Tibial nerve (tissue), 4 donors: ENCODE measurements around the gene POLR1H. TPM values are rescaled to one million over a fixed set of nuclear protein-coding genes. Genes with fewer than 3 reads are reported as not detected.
"Not testable (repeated sequence)": the region's sequence is repeated elsewhere in the genome, so short reads cannot be mapped to it uniquely, and the experiment has no call there.

ENCODE experiments used
- DNase-seq, 2 donors: peaks; one replicate each; pipeline ENCODE4 v3.0.0-alpha.2; 2019; ENCODE audit warnings: low spot score in 2 of 2
- H3K27ac ChIP-seq, 4 donors: fragments of 200-600 bp; sonication (generic) in 3 of 4; one replicate each; pipeline ENCODE4 v1.5.1; 2017 to 2019; ENCODE audit warnings: mild to moderate bottlenecking in 1 of 4
- H3K27me3 ChIP-seq, 2 donors: fragments of 200-600 bp; sonication (generic) in 1 of 2; one replicate each; pipeline versions ENCODE4 v1.5.1 to v1.6.0; 2017 to 2019
- H3K36me3 ChIP-seq, 3 donors: fragments of 200-600 bp; sonication (generic); one replicate each; pipeline ENCODE4 v1.5.1; 2018 to 2019
- H3K4me1 ChIP-seq, 4 donors: fragments of 200-600 bp; sonication (generic) in 3 of 4; one replicate each; pipeline ENCODE4 v1.5.1; 2017 to 2019
- H3K4me3 ChIP-seq, 4 donors: fragments of 200-600 bp; sonication (generic) in 3 of 4; one replicate each; pipeline ENCODE4 v1.5.1; 2017 to 2019; ENCODE audit warnings: mild to moderate bottlenecking in 1 of 4, moderate library complexity in 1 of 4
- H3K9me3 ChIP-seq, 4 donors: fragments of 200-600 bp; sonication (generic) in 3 of 4; one replicate each; pipeline ENCODE4 v1.5.1; 2017 to 2019
- EP300 ChIP-seq, 2 donors: sonication (generic); formaldehyde crosslinking; IDR thresholded peaks; one replicate each; pipeline ENCODE4 v1.6.1; 2017; ENCODE audit warnings: antibody characterized with exemption in 2 of 2, mild to moderate bottlenecking in 1 of 2
- POLR2A ChIP-seq, 2 donors: fragments of 450-650 bp; IDR thresholded peaks; one replicate each; pipeline ENCODE4 v1.6.1; 2017; ENCODE audit warnings: antibody characterized with exemption in 2 of 2, mild to moderate bottlenecking in 2 of 2, moderate library complexity in 2 of 2
- WGBS, 2 donors: methylation state at CpG; one replicate each; pipeline ENCODE4 v1.1.5; 2018; 5-methylcytosine and 5-hydroxymethylcytosine counted together
- total RNA-seq, 4 donors: library from RNA; depleted of rRNA; stranded (reverse); fragments of >200 nt; gene quantifications; one replicate each; pipeline ENCODE4 v1.1.0, GENCODE V29; 2016
- TF ChIP-seq, protein P1 (sequence below), 5 experiments: fragments of 200-600 bp in 3 of 5; fragments of 450-650 bp in 2 of 5; sonication (generic) in 3 of 5; IDR thresholded peaks; one replicate each; pipeline ENCODE4 v1.5.1; 2016 to 2019; ENCODE audit warnings: antibody characterized with exemption in 5 of 5, mild to moderate bottlenecking in 3 of 5, moderate library complexity in 2 of 5

POLR1H gene, protein sequence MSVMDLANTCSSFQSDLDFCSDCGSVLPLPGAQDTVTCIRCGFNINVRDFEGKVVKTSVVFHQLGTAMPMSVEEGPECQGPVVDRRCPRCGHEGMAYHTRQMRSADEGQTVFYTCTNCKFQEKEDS
- 10 to 100 TPM; 22.4 to 30.6 (median 24.8) TPM for total RNA-seq

DNA sequence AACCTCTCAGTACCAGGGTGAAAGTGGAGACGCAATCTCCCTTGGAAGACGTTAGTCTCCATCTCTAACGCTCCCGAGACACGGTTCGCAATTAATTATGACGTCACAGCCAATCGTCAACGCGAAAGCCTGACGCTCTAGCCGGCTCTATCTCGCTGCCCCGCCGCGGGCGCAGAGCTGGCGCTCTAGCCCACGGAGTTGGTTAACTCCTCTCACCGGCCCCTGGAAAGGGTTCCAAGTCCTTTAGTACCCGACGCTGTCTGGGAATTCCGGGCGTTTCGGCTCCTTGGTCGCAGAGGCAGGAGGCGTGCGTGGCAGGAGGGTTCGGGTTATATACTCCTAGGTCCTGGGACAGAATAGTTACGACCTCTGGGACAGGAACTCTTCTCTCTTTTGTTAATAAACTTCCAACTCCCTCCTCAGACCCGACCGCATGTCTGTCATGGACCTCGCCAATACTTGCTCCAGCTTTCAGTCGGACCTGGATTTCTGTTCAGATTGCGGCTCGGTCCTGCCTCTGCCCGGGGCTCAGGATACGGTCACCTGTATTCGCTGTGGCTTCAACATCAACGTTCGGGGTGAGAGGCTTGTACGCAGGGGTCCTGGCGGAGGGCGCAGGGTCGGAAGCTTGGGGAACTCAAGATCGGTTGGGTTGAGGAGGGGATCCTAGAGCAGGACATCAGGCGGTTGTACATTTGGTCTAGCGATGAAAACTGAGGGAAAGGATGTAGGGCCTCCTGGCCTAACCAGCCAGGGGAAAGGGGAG lies at the start of gene POLR1H:
POLR1H (plus strand) TSS at position 174 of the 766 bp plus-strand sequence; CDS start at position 434, 260 bp downstream.
- H3K27me3 ChIP-seq: no peaks in the 10 kb centered on the region
- peaks cover 0 to 49% (median 18%) of the 10 kb centered on the region in 4 donors for H3K4me1 ChIP-seq
- H3K36me3 ChIP-seq: peaks cover 0 to 19% (median 0%) of the 10 kb centered on the region in 3 donors
- peak within 1 kb of the TSS; percentile 51 to 96 (median 68) for H3K4me3 ChIP-seq
- TF ChIP-seq POLR2A (IDR thresholded peaks at IDR 0.05) (peak; percentile 81 to 85), EP300 (IDR thresholded peaks at IDR 0.05) (peak; percentile 82 to 97)
- TF ChIP-seq, protein P1, sequence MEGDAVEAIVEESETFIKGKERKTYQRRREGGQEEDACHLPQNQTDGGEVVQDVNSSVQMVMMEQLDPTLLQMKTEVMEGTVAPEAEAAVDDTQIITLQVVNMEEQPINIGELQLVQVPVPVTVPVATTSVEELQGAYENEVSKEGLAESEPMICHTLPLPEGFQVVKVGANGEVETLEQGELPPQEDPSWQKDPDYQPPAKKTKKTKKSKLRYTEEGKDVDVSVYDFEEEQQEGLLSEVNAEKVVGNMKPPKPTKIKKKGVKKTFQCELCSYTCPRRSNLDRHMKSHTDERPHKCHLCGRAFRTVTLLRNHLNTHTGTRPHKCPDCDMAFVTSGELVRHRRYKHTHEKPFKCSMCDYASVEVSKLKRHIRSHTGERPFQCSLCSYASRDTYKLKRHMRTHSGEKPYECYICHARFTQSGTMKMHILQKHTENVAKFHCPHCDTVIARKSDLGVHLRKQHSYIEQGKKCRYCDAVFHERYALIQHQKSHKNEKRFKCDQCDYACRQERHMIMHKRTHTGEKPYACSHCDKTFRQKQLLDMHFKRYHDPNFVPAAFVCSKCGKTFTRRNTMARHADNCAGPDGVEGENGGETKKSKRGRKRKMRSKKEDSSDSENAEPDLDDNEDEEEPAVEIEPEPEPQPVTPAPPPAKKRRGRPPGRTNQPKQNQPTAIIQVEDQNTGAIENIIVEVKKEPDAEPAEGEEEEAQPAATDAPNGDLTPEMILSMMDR (IDR thresholded peaks at IDR 0.05): peak in 1 of 5 experiments; percentile 38
- WGBS, 2 donors: 0 to 1% methylated on average over 44 to 48 of the region's 48 CpGs
- peak; percentile 79 to 88 for DNase-seq
- H3K27ac ChIP-seq: peak within 1 kb of the TSS; percentile 55 to 96 (median 92)
- H3K9me3 ChIP-seq: no peaks in the 10 kb centered on the region

DNA sequence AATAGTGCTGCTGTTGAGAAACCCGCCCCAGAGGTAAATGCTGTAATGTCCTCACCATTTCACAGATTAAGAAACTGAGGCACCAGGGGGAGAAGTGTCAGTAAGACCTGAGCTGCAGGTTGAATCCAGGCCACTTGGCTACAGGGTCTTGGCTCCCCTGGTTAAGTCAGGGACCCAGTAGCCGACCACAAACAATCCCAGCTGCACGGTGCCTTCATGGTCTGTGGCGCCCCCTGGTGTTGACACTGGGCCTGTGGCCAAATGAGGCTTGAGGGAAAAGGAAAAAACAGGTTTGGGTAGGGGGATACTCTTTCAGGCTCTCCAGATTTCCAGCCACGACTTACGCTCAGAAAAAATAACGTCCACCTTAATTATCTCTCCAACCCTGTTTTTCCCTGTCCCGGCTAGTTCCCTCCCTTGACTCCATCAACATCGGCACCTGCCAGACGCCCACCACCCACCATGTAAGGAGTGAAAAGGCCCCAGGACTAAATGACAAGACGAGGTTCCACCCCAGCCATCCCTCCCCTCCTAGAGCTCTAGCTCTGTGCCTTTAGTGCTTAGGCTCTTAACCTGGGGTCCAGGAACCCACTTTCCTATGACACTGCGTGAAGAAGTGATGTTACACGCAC lies 47.7 kb upstream of the POLR1H start:
- Histone ChIP-seq H3K36me3 (peaks cover 0 to 16% (median 0%) of the 10 kb centered on the region in 3 donors), H3K4me1 (no peaks in the 10 kb centered on the region), H3K4me3 (no peak overlapping the region), H3K27ac (no peak overlapping the region), H3K27me3 (peaks cover 0 to 11% of the 10 kb centered on the region in 2 donors), H3K9me3 (no peaks in the 10 kb centered on the region)
- DNase-seq: no peak
- 47 to 56% methylated on average over 13 of the region's 13 CpGs for WGBS, 2 donors
- TF ChIP-seq POLR2A (IDR thresholded peaks at IDR 0.05) (no peak), EP300 (IDR thresholded peaks at IDR 0.05) (no peak)
- TF ChIP-seq, protein P1 (IDR thresholded peaks at IDR 0.05): peak in 4 of 5 experiments; percentile 24 to 79 (median 66)

DNA sequence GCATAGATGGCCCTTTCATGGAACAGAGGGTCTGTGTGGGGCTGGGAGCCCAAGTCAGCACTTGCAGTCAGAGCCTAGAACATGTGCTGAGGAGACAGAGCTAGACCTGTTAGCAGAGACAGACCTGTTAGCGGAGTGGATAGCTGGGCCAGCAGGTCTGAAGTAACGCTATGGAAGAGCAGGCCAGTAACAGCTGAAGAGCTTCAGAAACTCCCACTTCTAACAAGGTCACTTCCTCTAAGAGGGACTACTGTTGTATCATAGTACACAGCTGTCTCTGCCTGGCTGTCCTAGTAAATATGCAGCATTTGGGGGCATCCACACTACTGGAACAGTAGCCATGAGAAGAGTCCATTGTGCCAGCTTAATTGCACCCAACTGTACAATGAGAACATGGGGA lies 41.2 kb upstream of the POLR1H start:
- 98% methylated on average over 2 of the region's 2 CpGs; no CpG with 5 or more reads in 1 of the 2 donors for WGBS, 2 donors
- no peak overlapping the region for H3K4me3 ChIP-seq
- peaks cover 0 to 17% (median 0%) of the 10 kb centered on the region in 3 donors for H3K36me3 ChIP-seq
- H3K9me3 ChIP-seq: no peaks in the 10 kb centered on the region
- no peak for DNase-seq
- H3K4me1 ChIP-seq: no peaks in the 10 kb centered on the region
- no peaks in the 10 kb centered on the region for H3K27me3 ChIP-seq
- TF ChIP-seq, protein P1 (IDR thresholded peaks at IDR 0.05): no peak
- H3K27ac ChIP-seq: no peak overlapping the region

DNA sequence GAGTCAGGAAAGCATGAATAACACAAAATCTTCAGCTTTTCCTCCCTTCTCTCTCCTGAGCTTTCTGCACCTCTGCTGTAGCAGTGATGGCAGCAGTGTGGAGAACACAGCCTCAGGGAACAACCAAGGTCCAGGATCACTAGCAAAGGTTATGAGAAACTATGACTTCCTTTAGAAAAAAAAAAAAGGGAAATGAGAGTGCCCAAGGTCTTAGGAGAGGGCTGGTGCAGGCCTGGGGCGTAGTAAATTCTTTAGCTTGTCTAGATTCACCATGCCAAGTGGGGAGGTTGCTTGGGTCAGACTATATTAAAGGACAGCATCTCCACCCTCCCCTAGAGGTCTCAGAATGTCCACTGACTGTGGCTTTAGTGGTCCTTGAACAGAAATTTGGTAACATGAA lies 40.4 kb upstream of the POLR1H start:
- peaks cover 0 to 17% (median 0%) of the 10 kb centered on the region in 3 donors for H3K36me3 ChIP-seq
- no peaks in the 10 kb centered on the region for H3K4me1 ChIP-seq
- no peak overlapping the region for H3K27ac ChIP-seq
- no peaks in the 10 kb centered on the region for H3K9me3 ChIP-seq
- H3K4me3 ChIP-seq: no peak overlapping the region
- 44 to 50% methylated on average over 1 of the region's 1 CpG for WGBS, 2 donors
- no peaks in the 10 kb centered on the region for H3K27me3 ChIP-seq
- DNase-seq: no peak
- TF ChIP-seq, protein P1 (IDR thresholded peaks at IDR 0.05): no peak
- TF ChIP-seq POLR2A (IDR thresholded peaks at IDR 0.05) (no peak), EP300 (IDR thresholded peaks at IDR 0.05) (no peak)

DNA sequence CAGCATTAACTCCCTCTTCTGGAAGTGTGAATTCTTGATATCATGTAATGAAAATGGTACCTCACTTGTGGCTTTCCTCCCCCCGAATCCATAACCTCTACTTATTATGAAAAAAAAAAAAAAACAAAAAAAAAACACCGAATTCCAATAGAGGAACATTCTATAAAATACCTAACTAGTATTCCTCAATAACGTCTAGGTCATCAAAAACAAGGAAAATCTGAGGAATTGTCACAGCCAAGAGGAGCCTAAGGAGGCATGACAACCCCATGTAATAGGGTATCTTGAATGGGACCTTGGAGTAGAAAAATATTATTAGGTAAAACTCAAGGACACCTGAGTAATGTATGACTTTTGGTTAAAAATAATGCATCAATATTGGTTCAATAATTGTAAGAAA lies 38.9 kb upstream of the POLR1H start:
- Histone ChIP-seq H3K36me3 (peaks cover 0 to 17% (median 0%) of the 10 kb centered on the region in 3 donors), H3K4me3 (no peak overlapping the region), H3K9me3 (no peaks in the 10 kb centered on the region), H3K4me1 (no peaks in the 10 kb centered on the region), H3K27me3 (no peaks in the 10 kb centered on the region), H3K27ac (no peak overlapping the region)
- 81 to 94% methylated on average over 3 of the region's 3 CpGs for WGBS, 2 donors
- no peak for DNase-seq
- TF ChIP-seq EP300 (IDR thresholded peaks at IDR 0.05): no peak
- TF ChIP-seq, protein P1 (IDR thresholded peaks at IDR 0.05): no peak
- no peak for TF ChIP-seq POLR2A (IDR thresholded peaks at IDR 0.05)

DNA sequence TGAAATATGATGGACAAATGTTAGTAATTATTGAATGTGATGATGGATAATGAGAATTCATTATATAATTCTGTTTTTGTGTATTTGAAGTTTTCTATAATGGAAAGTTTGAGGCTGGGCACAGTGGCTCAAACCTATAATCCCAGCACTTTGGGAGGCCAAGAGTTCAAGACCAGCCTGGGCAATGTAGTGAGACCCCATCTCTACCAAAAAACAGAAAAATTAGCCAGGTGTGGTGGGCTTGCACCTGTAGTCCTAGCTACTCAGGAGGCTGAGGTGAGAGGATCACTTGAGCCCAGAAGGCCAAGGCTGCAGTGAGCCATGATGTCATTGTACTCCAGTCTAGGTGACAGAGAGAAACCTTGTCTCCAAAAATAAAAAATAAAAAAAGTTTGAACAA lies 38.4 kb upstream of the POLR1H start:
- H3K4me3 ChIP-seq, H3K9me3 ChIP-seq, H3K27ac ChIP-seq, H3K4me1 ChIP-seq, DNase-seq, H3K27me3 ChIP-seq: not testable (repeated sequence)
- H3K36me3 ChIP-seq: peaks cover 0 to 17% (median 0%) of the 10 kb centered on the region in 3 donors
